ENCODE data around the gene SPOP.

DNA sequence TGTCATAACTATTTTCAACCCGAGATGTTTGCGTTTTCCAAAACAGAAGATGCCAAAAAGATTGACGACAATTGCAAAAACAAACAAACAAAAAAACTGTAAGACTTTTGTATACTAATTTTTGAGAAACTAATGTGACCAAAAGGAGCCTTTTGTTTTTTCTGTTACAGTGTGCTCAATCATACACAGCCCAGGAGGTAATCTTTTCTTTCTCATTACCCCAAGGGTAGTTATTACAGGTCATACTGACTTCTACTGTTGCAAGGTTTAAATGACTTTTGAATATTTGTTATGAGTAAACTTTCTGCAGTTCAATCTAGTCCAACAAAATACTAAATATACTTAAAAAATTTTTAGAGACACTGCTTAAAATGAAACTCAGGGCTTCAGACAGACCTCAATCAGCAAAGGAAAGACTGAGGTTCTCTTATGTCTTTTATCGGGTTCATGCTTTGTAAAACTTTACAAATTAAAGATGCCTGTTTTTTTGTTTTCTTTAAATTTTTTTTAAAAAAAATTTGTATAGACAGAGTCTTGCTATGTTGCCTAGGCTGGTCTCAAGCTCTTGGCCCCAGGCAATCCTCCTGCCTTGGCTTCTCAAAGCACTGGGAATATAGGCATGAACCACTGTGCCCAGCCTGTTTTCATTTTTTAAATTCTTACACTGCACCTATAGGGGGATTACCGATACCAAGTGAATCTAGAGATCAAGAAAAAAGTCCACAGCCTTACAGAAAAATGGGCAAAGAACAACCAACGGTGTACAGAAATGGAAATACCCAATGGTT, 47.6 kb downstream of the SPOP start:
- no peak for TF ChIP-seq CTCF (IDR thresholded peaks at IDR 0.05; ENCODE audit: insufficient read depth, low read length, poor library complexity, severe bottlenecking)
- no peak for TF ChIP-seq EZH2phosphoT487 (conservative IDR thresholded peaks at IDR 0.05; ENCODE audit: low read length)

Measured in SU-DHL-6 (cell line).